Measurements from ENCODE around the gene PLA2G4B. TPM values are rescaled to one million over a fixed set of nuclear protein-coding genes. Genes with fewer than 3 reads are reported as not detected.

Gene PLA2G4B
- total RNA-seq, 1 donor from 2014 or later, result 17.7 TPM

- no peak overlapping the region for H3K27ac Mint-ChIP-seq
- H3K27me3 Mint-ChIP-seq, result no peaks in the 10 kb centered on the region
- no peak for TF ChIP-seq CTCF (conservative IDR thresholded peaks at IDR 0.05)
- no peak overlapping the region for H3K4me3 Mint-ChIP-seq
- H3K36me3 Mint-ChIP-seq, result no peaks in the 10 kb centered on the region
- no peak for DNase-seq (ENCODE audit: extremely low spot score, unreplicated experiment)
- no peaks in the 10 kb centered on the region for H3K9me3 Mint-ChIP-seq
- H3K4me1 Mint-ChIP-seq (ENCODE audit: unreplicated experiment), result peaks cover 6% of the 10 kb centered on the region
These were observed 13.5 kb upstream of the PLA2G4B start for GRCh38 chr15:41825145-41825544.

GRCh38 chr15:41825572-41826535 is 12.8 kb upstream of the PLA2G4B start:
- no peaks in the 10 kb centered on the region for H3K27me3 Mint-ChIP-seq
- H3K9me3 Mint-ChIP-seq, result no peaks in the 10 kb centered on the region
- H3K36me3 Mint-ChIP-seq, result no peaks in the 10 kb centered on the region
- peak overlapping the region; percentile 33 for H3K27ac Mint-ChIP-seq
- no peak for TF ChIP-seq CTCF (conservative IDR thresholded peaks at IDR 0.05)
- peaks cover 6% of the 10 kb centered on the region for H3K4me1 Mint-ChIP-seq (ENCODE audit: unreplicated experiment)
- peak overlapping the region; percentile 73 for H3K4me3 Mint-ChIP-seq
- no peak for DNase-seq (ENCODE audit: extremely low spot score, unreplicated experiment)

GRCh38 chr15:41827290-41827879 is 11.3 kb upstream of the PLA2G4B start:
- Mint-ChIP-seq H3K9me3 (no peaks in the 10 kb centered on the region), H3K27ac (peak overlapping the region; percentile 87), H3K36me3 (no peaks in the 10 kb centered on the region), H3K4me1 (ENCODE audit: unreplicated experiment) (peaks cover 6% of the 10 kb centered on the region), H3K27me3 (no peaks in the 10 kb centered on the region), H3K4me3 (peak overlapping the region; percentile 91)
- TF ChIP-seq CTCF (conservative IDR thresholded peaks at IDR 0.05), result no peak
- DNase-seq (ENCODE audit: extremely low spot score, unreplicated experiment), result no peak

- H3K4me1 Mint-ChIP-seq (ENCODE audit: unreplicated experiment), result peaks cover 13% of the 10 kb centered on the region
- peak within 1 kb of the TSS; percentile 91 for H3K4me3 Mint-ChIP-seq
- H3K27ac Mint-ChIP-seq, result peak within 1 kb of the TSS; percentile 87
- TF ChIP-seq CTCF (conservative IDR thresholded peaks at IDR 0.05), result no peak
- H3K36me3 Mint-ChIP-seq, result peaks cover 7% of the 10 kb centered on the region
- H3K27me3 Mint-ChIP-seq, result no peaks in the 10 kb centered on the region
- H3K9me3 Mint-ChIP-seq, result no peaks in the 10 kb centered on the region
- peak; percentile 96 for DNase-seq (ENCODE audit: extremely low spot score, unreplicated experiment)
These were observed 10.5 kb upstream of the PLA2G4B start, which contains the start of gene JMJD7 for GRCh38 chr15:41827880-41828806. Gene JMJD7, plus strand, starts transcription at chr15:41828092. Its CDS starts 33 bp downstream, at chr15:41828125.

- TF ChIP-seq CTCF (conservative IDR thresholded peaks at IDR 0.05), result no peak
- Mint-ChIP-seq H3K4me3 (peak overlapping the region; percentile 91), H3K36me3 (peaks cover 8% of the 10 kb centered on the region), H3K27me3 (no peaks in the 10 kb centered on the region), H3K27ac (peak overlapping the region; percentile 87), H3K9me3 (no peaks in the 10 kb centered on the region), H3K4me1 (ENCODE audit: unreplicated experiment) (peaks cover 17% of the 10 kb centered on the region)
- no peak for DNase-seq (ENCODE audit: extremely low spot score, unreplicated experiment)
These were observed 9.9 kb upstream of the PLA2G4B start for GRCh38 chr15:41828807-41829141.
